ENCODE data around the gene MYL5. TPM values are rescaled to one million over a fixed set of nuclear protein-coding genes. Genes with fewer than 3 reads are reported as not detected.
"Not testable (repeated sequence)": the region's sequence is repeated elsewhere in the genome, so short reads cannot be mapped to it uniquely, and the experiment has no call there.

Gene MYL5
- total and polyA plus RNA-seq, 2 donors (not counting 1 experiment from before 2014, with no cell fraction given), result 9.6 to 14.4 TPM

GRCh38 chr4:636628-637159 is 37.6 kb upstream of the MYL5 start:
- Histone ChIP-seq H3K36me3 (ENCODE audit: control insufficient read depth, insufficient read depth, low read length) (no peaks in the 10 kb centered on the region), H3K27me3 (ENCODE audit: control insufficient read depth, insufficient read depth, low read length) (no peaks in the 10 kb centered on the region), H3K9ac (ENCODE audit: insufficient read depth, low read length) (no peak overlapping the region), H3K4me1 (ENCODE audit: control insufficient read depth, extremely low read depth, insufficient read depth, low read length) (no peaks in the 10 kb centered on the region), H3K4me2 (ENCODE audit: extremely low read depth, insufficient read depth, low read length) (no peak overlapping the region), H4K20me1 (ENCODE audit: control insufficient read depth, extremely low read depth, insufficient read depth, low read length) (no peaks in the 10 kb centered on the region), H3K4me3 (replicated peaks in 1 of 4; ENCODE audit: control extremely low read depth in 1 of 4, insufficient read depth in 1 of 4, low read depth in 3 of 4, low read length in 4 of 4) (no peak overlapping the region), H3K79me2 (ENCODE audit: control insufficient read depth, insufficient read depth, low read length) (no peaks in the 10 kb centered on the region), H2AFZ (ENCODE audit: low read length) (no peak overlapping the region), H3K9me3 (ENCODE audit: control insufficient read depth, insufficient read depth, low read depth, low read length) (no peaks in the 10 kb centered on the region), H3K27ac (ENCODE audit: insufficient read depth, low read length) (no peak overlapping the region)
- no peak for DNase-seq (ENCODE audit: low read depth in 2 of 2)
- TF ChIP-seq EZH2 (IDR thresholded peaks at IDR 0.05; ENCODE audit: low read length, missing control alignments), result no peak
- no peak for TF ChIP-seq CTCF (conservative IDR thresholded peaks at IDR 0.05 in 1 of 2, IDR thresholded peaks at IDR 0.05 in 1 of 2; ENCODE audit: low read depth in 1 of 2, low read length in 2 of 2)

DNA sequence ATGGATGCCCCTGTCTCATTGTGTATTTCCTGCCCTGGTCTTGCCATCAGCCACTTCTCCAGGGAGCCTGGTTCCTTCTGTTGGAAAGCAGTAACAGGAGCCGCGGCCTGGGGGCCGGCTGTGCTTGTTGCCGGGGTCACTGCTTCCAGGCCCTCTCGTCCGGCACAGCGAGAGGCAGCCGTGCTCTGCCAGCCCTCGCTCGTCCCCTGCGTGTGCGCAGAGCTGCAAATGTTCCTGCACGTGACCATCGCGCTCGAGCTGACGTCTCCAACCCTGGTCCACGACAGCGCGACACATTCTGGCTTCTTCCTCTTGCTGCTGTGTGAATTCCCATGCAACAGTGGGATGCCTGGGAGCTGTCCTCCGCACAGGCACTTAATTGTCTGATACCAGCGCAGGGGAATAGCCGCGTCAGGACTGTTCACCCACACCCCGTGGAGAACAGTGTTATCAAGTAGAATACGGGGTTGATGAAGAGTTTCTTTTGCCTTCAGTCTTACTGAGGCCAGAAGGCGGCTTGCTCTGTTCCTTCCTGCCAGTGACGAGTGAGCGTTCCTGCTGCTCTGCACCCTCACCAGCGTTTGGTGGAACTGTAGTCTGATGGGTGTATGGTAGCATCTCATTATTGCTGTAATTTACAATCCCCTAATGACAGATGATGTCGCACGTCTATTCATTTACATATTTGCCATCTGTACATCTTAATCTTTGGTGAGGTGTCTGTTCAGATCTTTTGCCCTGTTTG is 36.6 kb upstream of the MYL5 start:
- no peak for DNase-seq (ENCODE audit: low read depth in 2 of 2)

GRCh38 chr4:642366-642765 is 32.0 kb upstream of the MYL5 start:
- H3K27me3 ChIP-seq (ENCODE audit: control insufficient read depth, insufficient read depth, low read length); H4K20me1 ChIP-seq (ENCODE audit: control insufficient read depth, extremely low read depth, insufficient read depth, low read length); H3K4me1 ChIP-seq (ENCODE audit: control insufficient read depth, extremely low read depth, insufficient read depth, low read length); H3K9ac ChIP-seq (ENCODE audit: insufficient read depth, low read length); H3K79me2 ChIP-seq (ENCODE audit: control insufficient read depth, insufficient read depth, low read length); H3K4me3 ChIP-seq (replicated peaks in 1 of 4; ENCODE audit: control extremely low read depth in 1 of 4, insufficient read depth in 1 of 4, low read depth in 3 of 4, low read length in 4 of 4); H3K36me3 ChIP-seq (ENCODE audit: control insufficient read depth, insufficient read depth, low read length); H2AFZ ChIP-seq (ENCODE audit: low read length); H3K9me3 ChIP-seq (ENCODE audit: control insufficient read depth, insufficient read depth, low read depth, low read length); DNase-seq (ENCODE audit: low read depth in 2 of 2); H3K27ac ChIP-seq (ENCODE audit: insufficient read depth, low read length); H3K4me2 ChIP-seq (ENCODE audit: extremely low read depth, insufficient read depth, low read length): not testable (repeated sequence)

More for the DNA sequence above, 36.6 kb upstream of the MYL5 start:
- no peaks in the 10 kb centered on the region for H3K4me1 ChIP-seq (ENCODE audit: control insufficient read depth, extremely low read depth, insufficient read depth, low read length)
- no peak overlapping the region for H2AFZ ChIP-seq (ENCODE audit: low read length)
- no peaks in the 10 kb centered on the region for H3K27me3 ChIP-seq (ENCODE audit: control insufficient read depth, insufficient read depth, low read length)
- no peak overlapping the region for H3K4me2 ChIP-seq (ENCODE audit: extremely low read depth, insufficient read depth, low read length)
- H3K36me3 ChIP-seq (ENCODE audit: control insufficient read depth, insufficient read depth, low read length), result no peaks in the 10 kb centered on the region
- TF ChIP-seq CTCF (conservative IDR thresholded peaks at IDR 0.05 in 1 of 2, IDR thresholded peaks at IDR 0.05 in 1 of 2; ENCODE audit: low read depth in 1 of 2, low read length in 2 of 2) (no peak), EZH2 (IDR thresholded peaks at IDR 0.05; ENCODE audit: low read length, missing control alignments) (no peak)
- H3K27ac ChIP-seq (ENCODE audit: insufficient read depth, low read length), result no peak overlapping the region
- no peaks in the 10 kb centered on the region for H3K9me3 ChIP-seq (ENCODE audit: control insufficient read depth, insufficient read depth, low read depth, low read length)
- H3K9ac ChIP-seq (ENCODE audit: insufficient read depth, low read length), result no peak overlapping the region
- H3K4me3 ChIP-seq (replicated peaks in 1 of 4; ENCODE audit: control extremely low read depth in 1 of 4, insufficient read depth in 1 of 4, low read depth in 3 of 4, low read length in 4 of 4), result no peak overlapping the region
- H3K79me2 ChIP-seq (ENCODE audit: control insufficient read depth, insufficient read depth, low read length), result no peaks in the 10 kb centered on the region
- H4K20me1 ChIP-seq (ENCODE audit: control insufficient read depth, extremely low read depth, insufficient read depth, low read length), result no peaks in the 10 kb centered on the region
